Measurements from ENCODE around the gene PAF1. TPM values are rescaled to one million over a fixed set of nuclear protein-coding genes. Genes with fewer than 3 reads are reported as not detected.

PAF1 gene
- polyA plus RNA-seq (2013, experiment 1 of 2; ENCODE audit: insufficient read length): 63.4 TPM
- polyA plus RNA-seq (2013, experiment 2 of 2; ENCODE audit: insufficient read length): 37.0 TPM

- DNase-seq: peak; percentile 99
These were observed at the start of gene PAF1, which contains the start of gene MED29 for GRCh38 chr19:39390751-39391437. Gene PAF1, minus strand, starts transcription at chr19:39391106. Its CDS starts 242 bp downstream, at chr19:39390864. Gene MED29, plus strand, starts transcription at chr19:39391378. Its CDS starts 45 bp downstream, at chr19:39391423.

- DNase-seq: peak; percentile 26
These were observed 47.5 kb upstream of the PAF1 start for GRCh38 chr19:39438270-39438934.

- DNase-seq: no peak
These were observed 45.4 kb upstream of the PAF1 start for GRCh38 chr19:39436350-39436716.

- DNase-seq: peak; percentile 97
These were observed 44.8 kb upstream of the PAF1 start, which contains the start of gene RPS16 for GRCh38 chr19:39435499-39436349. Gene RPS16, minus strand, starts transcription at chr19:39435949. Its CDS starts 54 bp downstream, at chr19:39435895.

GRCh38 chr19:39434123-39435076 is 43.5 kb upstream of the PAF1 start:
- no peak for DNase-seq

- no peak for DNase-seq
These were observed 42.7 kb upstream of the PAF1 start for GRCh38 chr19:39433480-39434079.

GRCh38 chr19:39432677-39433025 is 41.7 kb upstream of the PAF1 start:
- no peak for DNase-seq

- DNase-seq: peak; percentile 56
These were observed 40.0 kb upstream of the PAF1 start for GRCh38 chr19:39430675-39431593.

- peak; percentile 94 for DNase-seq
These were observed 37.6 kb upstream of the PAF1 start for GRCh38 chr19:39428283-39429112.

GRCh38 chr19:39427707-39428106 is 36.8 kb upstream of the PAF1 start:
- DNase-seq: no peak

- DNase-seq: no peak
These were observed 35.3 kb upstream of the PAF1 start for GRCh38 chr19:39426170-39426569.

GRCh38 chr19:39425744-39426143 is 34.8 kb upstream of the PAF1 start:
- DNase-seq: no peak

- no peak for DNase-seq
These were observed 34.0 kb upstream of the PAF1 start for GRCh38 chr19:39424934-39425333.

- DNase-seq: no peak
These were observed 32.6 kb upstream of the PAF1 start for GRCh38 chr19:39423258-39424086.

- no peak for DNase-seq
These were observed 31.1 kb upstream of the PAF1 start for GRCh38 chr19:39422020-39422419.

GRCh38 chr19:39420769-39421168 is 29.9 kb upstream of the PAF1 start:
- no peak for DNase-seq

- DNase-seq: no peak
These were observed 28.1 kb upstream of the PAF1 start for GRCh38 chr19:39419003-39419402.

- no peak for DNase-seq
These were observed 26.7 kb upstream of the PAF1 start for GRCh38 chr19:39417463-39418181.
